Vagina (tissue), 2 donors: ENCODE measurements around the gene CFAP100.

Experiments
- POLR2A ChIP-seq, 2 donors: fragments of 450-650 bp; IDR thresholded peaks; one replicate each; pipeline ENCODE4 v1.6.1; 2017; ENCODE audit warnings: antibody characterized with exemption in 2 of 2, mild to moderate bottlenecking in 2 of 2, moderate library complexity in 2 of 2
- TF ChIP-seq, protein P1 (sequence below), 3 experiments: fragments of 450-650 bp in 2 of 3; fragments of 200-600 bp in 1 of 3; sonication (generic) in 1 of 3; IDR thresholded peaks; one replicate each; pipeline ENCODE4 v1.5.1; 2017 to 2019; ENCODE audit warnings: antibody characterized with exemption in 3 of 3, mild to moderate bottlenecking in 2 of 3, moderate library complexity in 2 of 3

DNA sequence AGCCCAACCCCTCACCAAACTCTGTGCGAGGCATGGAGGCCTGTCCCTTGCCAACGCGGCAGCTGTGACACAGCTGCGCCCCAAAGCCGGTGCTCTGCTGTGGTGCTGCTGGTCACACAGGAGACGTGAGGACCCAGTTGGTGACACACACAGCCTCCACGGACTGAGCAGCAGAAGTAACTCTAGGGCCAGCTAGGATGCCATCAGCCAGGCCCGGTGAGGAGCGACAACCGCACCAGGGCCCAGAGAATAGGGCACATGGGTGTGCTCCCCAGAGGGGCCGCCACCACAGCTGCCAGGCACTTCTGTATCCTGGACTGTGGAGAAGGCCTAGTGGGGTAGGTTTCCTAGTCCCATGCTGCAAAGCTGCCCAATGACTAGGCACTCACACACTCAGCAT, 70.3 kb downstream of the CFAP100 start:
- TF ChIP-seq, protein P1, sequence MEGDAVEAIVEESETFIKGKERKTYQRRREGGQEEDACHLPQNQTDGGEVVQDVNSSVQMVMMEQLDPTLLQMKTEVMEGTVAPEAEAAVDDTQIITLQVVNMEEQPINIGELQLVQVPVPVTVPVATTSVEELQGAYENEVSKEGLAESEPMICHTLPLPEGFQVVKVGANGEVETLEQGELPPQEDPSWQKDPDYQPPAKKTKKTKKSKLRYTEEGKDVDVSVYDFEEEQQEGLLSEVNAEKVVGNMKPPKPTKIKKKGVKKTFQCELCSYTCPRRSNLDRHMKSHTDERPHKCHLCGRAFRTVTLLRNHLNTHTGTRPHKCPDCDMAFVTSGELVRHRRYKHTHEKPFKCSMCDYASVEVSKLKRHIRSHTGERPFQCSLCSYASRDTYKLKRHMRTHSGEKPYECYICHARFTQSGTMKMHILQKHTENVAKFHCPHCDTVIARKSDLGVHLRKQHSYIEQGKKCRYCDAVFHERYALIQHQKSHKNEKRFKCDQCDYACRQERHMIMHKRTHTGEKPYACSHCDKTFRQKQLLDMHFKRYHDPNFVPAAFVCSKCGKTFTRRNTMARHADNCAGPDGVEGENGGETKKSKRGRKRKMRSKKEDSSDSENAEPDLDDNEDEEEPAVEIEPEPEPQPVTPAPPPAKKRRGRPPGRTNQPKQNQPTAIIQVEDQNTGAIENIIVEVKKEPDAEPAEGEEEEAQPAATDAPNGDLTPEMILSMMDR (IDR thresholded peaks at IDR 0.05): no peak
- TF ChIP-seq POLR2A (IDR thresholded peaks at IDR 0.05): no peak
